ENCODE measurements around the gene LAMB1. TPM values are rescaled to one million over a fixed set of nuclear protein-coding genes. Genes with fewer than 3 reads are reported as not detected.

LAMB1 gene
- total and polyA plus RNA-seq, 2 donors from 2014 or later: 140 to 312 TPM

- TF ChIP-seq CTCF (IDR thresholded peaks at IDR 0.05; ENCODE audit: borderline replicate concordance, extremely low read depth, insufficient read depth): no peak
- no peak for FAIRE-seq
- H3K27ac ChIP-seq (ENCODE audit: low read depth in 2 of 2, low read length in 2 of 2): peak overlapping the region; percentile 1 to 18
- DNase-seq: no peak
- no peaks in the 10 kb centered on the region for H3K27me3 ChIP-seq (ENCODE audit: control insufficient read depth, insufficient read depth, low read length)
- peak overlapping the region in 1 of 3 donors; percentile 20 for H3K9ac ChIP-seq (ENCODE audit: low read length in 3 of 3)
- no peaks in the 10 kb centered on the region for H3K9me3 ChIP-seq (ENCODE audit: control insufficient read depth in 2 of 3, insufficient read depth in 1 of 3, low read length in 3 of 3)
- no peak overlapping the region for H3K4me3 ChIP-seq (ENCODE audit: low read length in 3 of 3)
- H3K36me3 ChIP-seq (ENCODE audit: control insufficient read depth in 2 of 3, insufficient read depth in 3 of 3, low read length in 3 of 3): peaks cover 19 to 23% (median 20%) of the 10 kb centered on the region in 3 donors
- intact Hi-C loops (cut with DNase I): no loop called here
- peaks cover 17 to 20% (median 18%) of the 10 kb centered on the region in 3 donors for H3K4me1 ChIP-seq (ENCODE audit: control insufficient read depth in 2 of 3, insufficient read depth in 2 of 3, low read depth in 1 of 3, low read length in 3 of 3)
Measured at GRCh38 chr7:107996072-107996882, 6.7 kb downstream of the LAMB1 start.

- peak overlapping the region; percentile 1 to 18 for H3K27ac ChIP-seq (ENCODE audit: low read depth in 2 of 2, low read length in 2 of 2)
- H3K9ac ChIP-seq (ENCODE audit: low read length in 3 of 3): no peak overlapping the region
- intact Hi-C loops (cut with DNase I): no loop called here
- no peaks in the 10 kb centered on the region for H3K9me3 ChIP-seq (ENCODE audit: control insufficient read depth in 2 of 3, insufficient read depth in 1 of 3, low read length in 3 of 3)
- H3K36me3 ChIP-seq (ENCODE audit: control insufficient read depth in 2 of 3, insufficient read depth in 3 of 3, low read length in 3 of 3): peaks cover 19 to 23% (median 20%) of the 10 kb centered on the region in 3 donors
- H3K4me1 ChIP-seq (ENCODE audit: control insufficient read depth in 2 of 3, insufficient read depth in 2 of 3, low read depth in 1 of 3, low read length in 3 of 3): peaks cover 17 to 20% (median 18%) of the 10 kb centered on the region in 3 donors
- H3K4me3 ChIP-seq (ENCODE audit: low read length in 3 of 3): no peak overlapping the region
- FAIRE-seq: no peak
- no peaks in the 10 kb centered on the region for H3K27me3 ChIP-seq (ENCODE audit: control insufficient read depth, insufficient read depth, low read length)
- TF ChIP-seq CTCF (IDR thresholded peaks at IDR 0.05; ENCODE audit: borderline replicate concordance, extremely low read depth, insufficient read depth): no peak
- DNase-seq: peak in 4 of 5 donors; percentile 55 to 89 (median 79)
Measured at GRCh38 chr7:107995184-107996071, 7.5 kb downstream of the LAMB1 start.

- FAIRE-seq (no peak), DNase-seq (peak in 1 of 5 donors; percentile 46)
- Histone ChIP-seq H3K27me3 (ENCODE audit: control insufficient read depth, insufficient read depth, low read length) (no peaks in the 10 kb centered on the region), H3K9me3 (ENCODE audit: control insufficient read depth in 2 of 3, insufficient read depth in 1 of 3, low read length in 3 of 3) (no peaks in the 10 kb centered on the region), H3K9ac (ENCODE audit: low read length in 3 of 3) (no peak overlapping the region), H3K27ac (ENCODE audit: low read depth in 2 of 2, low read length in 2 of 2) (no peak overlapping the region), H3K4me1 (ENCODE audit: control insufficient read depth in 2 of 3, insufficient read depth in 2 of 3, low read depth in 1 of 3, low read length in 3 of 3) (peaks cover 17 to 20% (median 18%) of the 10 kb centered on the region in 3 donors), H3K36me3 (ENCODE audit: control insufficient read depth in 2 of 3, insufficient read depth in 3 of 3, low read length in 3 of 3) (peaks cover 20 to 26% (median 20%) of the 10 kb centered on the region in 3 donors), H3K4me3 (ENCODE audit: low read length in 3 of 3) (no peak overlapping the region)
- intact Hi-C loops (cut with DNase I): no loop called here
- TF ChIP-seq CTCF (IDR thresholded peaks at IDR 0.05; ENCODE audit: borderline replicate concordance, extremely low read depth, insufficient read depth): no peak
Measured at GRCh38 chr7:107994421-107995030, 8.4 kb downstream of the LAMB1 start.

All from kidney (tissue), 14 donors.